Testis (tissue), 2 donors: ENCODE data around the gene BMPR1B.

ENCODE experiments used
- CTCF ChIP-seq, 3 experiments: fragments of 450-650 bp in 2 of 3; fragments of 200-600 bp in 1 of 3; sonication (generic) in 1 of 3; IDR thresholded peaks; one replicate each; pipeline ENCODE4 v1.5.1; 2016 to 2019; ENCODE audit warnings: antibody characterized with exemption in 3 of 3, mild to moderate bottlenecking in 2 of 3, moderate library complexity in 1 of 3
- POLR2A ChIP-seq: fragments of 450-650 bp; IDR thresholded peaks from one replicate; pipeline ENCODE4 v1.6.1; 2017; ENCODE audit warnings: antibody characterized with exemption, mild to moderate bottlenecking, moderate library complexity

GRCh38 chr4:94933799-94934198 lies 176.0 kb downstream of the BMPR1B start:
- TF ChIP-seq CTCF (IDR thresholded peaks at IDR 0.05): no peak
- TF ChIP-seq POLR2A: no peak
